K562 (cell line): Measurements from ENCODE around the gene MEX3D. TPM values are rescaled to one million over a fixed set of nuclear protein-coding genes. Genes with fewer than 3 reads are reported as not detected.

ENCODE experiments used
- ATF6 ChIP-seq: sonication (generic); formaldehyde crosslinking; IDR thresholded peaks from 2 replicates; pipeline ENCODE4 v1.4.0; 2020; ENCODE audit warnings: mild to moderate bottlenecking, missing genetic modification reagents
- CBFB ChIP-seq: sonication (generic); formaldehyde crosslinking; IDR thresholded peaks from 2 replicates; pipeline ENCODE4 v1.4.0; 2020; ENCODE audit warnings: mild to moderate bottlenecking, missing genetic modification reagents
- FOXA3 ChIP-seq, 2 experiments: fragments of 450-650 bp in 1 of 2; sonication (generic) in 1 of 2; formaldehyde crosslinking; IDR thresholded peaks in 1 of 2; conservative IDR thresholded peaks in 1 of 2; 2 replicates each; pipeline versions ENCODE4 v1.4.0 to v1.8.0; 2020 to 2022; ENCODE audit warnings: mild to moderate bottlenecking in 2 of 2, missing genetic modification reagents in 1 of 2
- GATAD2B ChIP-seq: fragments of 450-650 bp; IDR thresholded peaks from 2 replicates; pipeline ENCODE4 v1.6.1; 2017; ENCODE audit warnings: mild to moderate bottlenecking, borderline replicate concordance
- IRF2 ChIP-seq: sonication (generic); formaldehyde crosslinking; IDR thresholded peaks from 2 replicates; pipeline ENCODE4 v1.8.1; 2022; ENCODE audit warnings: mild to moderate bottlenecking, missing genetic modification reagents
- NFIC ChIP-seq: fragments of 450-650 bp; IDR thresholded peaks from 2 replicates; pipeline ENCODE4 v1.6.1; 2017; ENCODE audit warnings: mild to moderate bottlenecking, inconsistent platforms
- POLR3A ChIP-seq: IDR thresholded peaks from 2 replicates; pipeline ENCODE4 v1.6.1; 2011; ENCODE audit warnings: borderline replicate concordance, mild to moderate bottlenecking, moderate library complexity; ENCODE audit not compliant: insufficient read length, insufficient read depth; ENCODE audit errors: extremely low read depth
- REST ChIP-seq, 2 experiments: fragments of 450-650 bp; formaldehyde crosslinking in 1 of 2; IDR thresholded peaks; 2 replicates each; pipeline versions ENCODE4 v1.4.0 to v1.6.1; 2014 to 2020; ENCODE audit warnings: mild to moderate bottlenecking in 2 of 2, borderline replicate concordance in 1 of 2, low read depth in 1 of 2
- SMARCA5 ChIP-seq: fragments of 450-650 bp; IDR thresholded peaks from 2 replicates; pipeline ENCODE4 v1.6.1; 2016
- TAF15 ChIP-seq: fragments of 200-400 bp; formaldehyde crosslinking; IDR thresholded peaks from 2 replicates; pipeline ENCODE4 v1.6.1; 2017; ENCODE audit warnings: mild to moderate bottlenecking, low read depth, low read length, moderate library complexity
- THRAP3 ChIP-seq: fragments of 450-650 bp; IDR thresholded peaks from 2 replicates; pipeline ENCODE4 v1.6.1; 2016; ENCODE audit warnings: mild to moderate bottlenecking, inconsistent platforms, borderline replicate concordance
- XRCC3 ChIP-seq: fragments of 450-650 bp; IDR thresholded peaks from 2 replicates; pipeline ENCODE4 v1.6.1; 2017; ENCODE audit warnings: mild to moderate bottlenecking, moderate library complexity
- ZNF175 ChIP-seq: fragments of 200-800 bp; sonication (Bioruptor generic); IDR thresholded peaks from 2 replicates; pipeline ENCODE4 v1.6.1; 2016; ENCODE audit warnings: low read depth, mild to moderate bottlenecking, missing genetic modification characterization, missing compliant biosample characterization
- ZNF280B ChIP-seq: fragments of 250-450 bp; sonication (Bioruptor Pico); IDR thresholded peaks from 2 replicates; pipeline ENCODE4 v1.5.1; 2021; ENCODE audit warnings: mild to moderate bottlenecking
- ZNF511 ChIP-seq: sonication (generic); formaldehyde crosslinking; IDR thresholded peaks from 2 replicates; pipeline ENCODE4 v1.8.0; 2022; ENCODE audit warnings: mild to moderate bottlenecking, missing genetic modification reagents
- ZSCAN32 ChIP-seq: fragments of 450-650 bp; formaldehyde crosslinking; IDR thresholded peaks from 2 replicates; pipeline ENCODE4 v1.4.0; 2020; ENCODE audit warnings: mild to moderate bottlenecking, moderate library complexity
- polyA plus RNA-seq, 8 experiments: library from polyadenylated mRNA; depleted of rRNA in 4 of 8; stranded (reverse) in 5 of 8; unstranded in 3 of 8; fragments of >200 nt; fragmentation: Nextera tagmentation in 2 of 8; fragmentation: Illumina TruSeq in 1 of 8; extraction: Ambion mirVana in 2 of 8; extraction: Trizol in 1 of 8; gene quantifications; 2 replicates each; pipeline versions ENCODE4 v1.2.1 to v1.2.3, GENCODE V29; 2011 to 2014; ENCODE audit warnings: inconsistent platforms in 1 of 8, missing spikeins in 1 of 8
- total RNA-seq, 7 experiments: library from RNA; depleted of rRNA in 6 of 7; stranded (reverse); fragments of >200 nt in 6 of 7; fragmentation: Illumina TruSeq in 2 of 7; extraction: Trizol in 2 of 7; gene quantifications; 2 replicates each; pipeline versions ENCODE4 v1.2.1 to v1.2.3, GENCODE V29; 2011 to 2021; ENCODE audit warnings: low replicate concordance in 1 of 7

MEX3D gene
- total and polyA plus RNA-seq, 9 of the 15 experiments (the other 6 are each of a cell fraction or from before 2014, with no cell fraction given) = 1.7 to 39.3 (median 5.7) TPM

- TF ChIP-seq REST (IDR thresholded peaks at IDR 0.05; ENCODE audit: borderline replicate concordance) (no peak), REST (CRISPR knock-in tag; IDR thresholded peaks at IDR 0.05; ENCODE audit: low read depth) (no peak), ZNF280B (CRISPR knock-in tag) (no peak), POLR3A (no peak), GATAD2B (no peak), XRCC3 (no peak), THRAP3 (no peak), ATF6 (no peak), ZNF175 (CRISPR knock-in tag) (no peak), ZNF511 (0 out of 2 replicates have a peak, but pooled peaks have one; percentile 11), IRF2 (no peak), CBFB (no peak), NFIC (no peak), TAF15 (no peak), ZSCAN32 (no peak), FOXA3 (CRISPR knock-in tag; conservative IDR thresholded peaks at IDR 0.05 in 1 of 2, IDR thresholded peaks at IDR 0.05 in 1 of 2) (no peak), SMARCA5 (no peak)
Observed at GRCh38 chr19:1524972-1525325, 43.2 kb downstream of the MEX3D start (continued).
